Transverse colon (tissue), 4 donors: ENCODE data around the gene HABP2.

ENCODE experiments used
- EP300 ChIP-seq: sonication (generic); formaldehyde crosslinking; IDR thresholded peaks from one replicate; pipeline ENCODE4 v1.6.1; 2017; ENCODE audit warnings: antibody characterized with exemption, low read depth
- POLR2A ChIP-seq: fragments of 450-650 bp; IDR thresholded peaks from one replicate; pipeline ENCODE4 v1.6.1; 2016; ENCODE audit warnings: antibody characterized with exemption, mild to moderate bottlenecking, moderate library complexity
- POLR2AphosphoS5 ChIP-seq, 3 donors: sonication (generic); formaldehyde crosslinking; IDR thresholded peaks; one replicate each; pipeline ENCODE4 v1.6.1; 2016; ENCODE audit warnings: antibody characterized with exemption in 3 of 3
- TF ChIP-seq, protein P1 (sequence below), 5 experiments: fragments of 200-600 bp in 3 of 5; fragments of 450-650 bp in 2 of 5; sonication (generic) in 3 of 5; IDR thresholded peaks; 1 replicate in 2 of 5; 2 replicates in 3 of 5; pipeline ENCODE4 v1.5.1; 2016 to 2017; ENCODE audit warnings: antibody characterized with exemption in 5 of 5, inconsistent platforms in 3 of 5, mild to moderate bottlenecking in 2 of 5, moderate library complexity in 1 of 5

DNA sequence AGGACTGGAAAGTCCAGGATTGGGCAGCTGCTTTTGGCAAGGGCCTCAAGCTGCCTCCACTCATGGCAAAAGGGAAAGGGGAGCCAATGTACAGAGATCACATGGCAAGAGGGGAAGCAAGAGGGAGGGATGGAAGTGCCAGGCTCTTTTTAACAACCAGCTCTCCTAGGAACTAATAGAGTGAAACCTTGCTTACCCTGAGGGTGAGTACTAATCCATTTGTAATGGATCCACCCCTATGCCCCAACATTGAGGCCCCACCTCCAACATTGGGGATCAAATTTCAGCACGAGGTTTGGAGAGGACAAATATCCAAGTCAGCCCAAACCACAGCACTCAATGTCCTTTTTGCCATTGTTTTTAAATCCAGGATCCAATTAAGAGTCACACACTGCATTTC, 12.5 kb downstream of the HABP2 start:
- TF ChIP-seq, protein P1, sequence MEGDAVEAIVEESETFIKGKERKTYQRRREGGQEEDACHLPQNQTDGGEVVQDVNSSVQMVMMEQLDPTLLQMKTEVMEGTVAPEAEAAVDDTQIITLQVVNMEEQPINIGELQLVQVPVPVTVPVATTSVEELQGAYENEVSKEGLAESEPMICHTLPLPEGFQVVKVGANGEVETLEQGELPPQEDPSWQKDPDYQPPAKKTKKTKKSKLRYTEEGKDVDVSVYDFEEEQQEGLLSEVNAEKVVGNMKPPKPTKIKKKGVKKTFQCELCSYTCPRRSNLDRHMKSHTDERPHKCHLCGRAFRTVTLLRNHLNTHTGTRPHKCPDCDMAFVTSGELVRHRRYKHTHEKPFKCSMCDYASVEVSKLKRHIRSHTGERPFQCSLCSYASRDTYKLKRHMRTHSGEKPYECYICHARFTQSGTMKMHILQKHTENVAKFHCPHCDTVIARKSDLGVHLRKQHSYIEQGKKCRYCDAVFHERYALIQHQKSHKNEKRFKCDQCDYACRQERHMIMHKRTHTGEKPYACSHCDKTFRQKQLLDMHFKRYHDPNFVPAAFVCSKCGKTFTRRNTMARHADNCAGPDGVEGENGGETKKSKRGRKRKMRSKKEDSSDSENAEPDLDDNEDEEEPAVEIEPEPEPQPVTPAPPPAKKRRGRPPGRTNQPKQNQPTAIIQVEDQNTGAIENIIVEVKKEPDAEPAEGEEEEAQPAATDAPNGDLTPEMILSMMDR (IDR thresholded peaks at IDR 0.05): no peak
- no peak for TF ChIP-seq EP300
- TF ChIP-seq POLR2A: no peak
- no peak for TF ChIP-seq POLR2AphosphoS5 (IDR thresholded peaks at IDR 0.05)
